ENCODE measurements around the gene AQP1. TPM values are rescaled to one million over a fixed set of nuclear protein-coding genes. Genes with fewer than 3 reads are reported as not detected.
A peak's percentile ranks its signal among the peaks of the same experiment; 100 is the strongest.

The AQP1 gene
- 100 to 1,000 TPM in 2 of 4 donors, 10 to 100 TPM in 2; 48.7 to 231 (median 134) TPM for total RNA-seq

DNA sequence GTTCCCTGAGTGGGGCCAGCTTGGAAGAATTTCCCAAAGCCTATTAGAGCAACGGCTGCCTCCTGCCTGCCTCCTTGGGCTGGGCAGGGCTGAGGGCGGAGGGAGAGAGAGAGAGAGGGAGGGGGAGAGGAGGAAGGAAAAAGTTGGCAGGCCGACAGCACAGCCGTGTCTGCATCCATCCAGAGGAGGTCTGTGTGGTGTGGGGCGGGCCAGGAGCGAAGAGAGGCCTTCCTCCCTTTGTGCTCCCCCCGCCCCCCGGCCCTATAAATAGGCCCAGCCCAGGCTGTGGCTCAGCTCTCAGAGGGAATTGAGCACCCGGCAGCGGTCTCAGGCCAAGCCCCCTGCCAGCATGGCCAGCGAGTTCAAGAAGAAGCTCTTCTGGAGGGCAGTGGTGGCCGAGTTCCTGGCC is at the start of gene AQP1:
AQP1 (plus strand) TSS at position 293 of the 409 bp plus-strand sequence; CDS start at position 350, 57 bp downstream.
- peaks cover 0 to 42% of the 10 kb centered on the region in 2 donors for H3K4me1 ChIP-seq
- H3K4me3 ChIP-seq (replicated peaks in 1 of 3) = peak within 1 kb of the TSS in 1 of 3 donors; percentile 26
- peak in 1 of 2 donors; percentile 7 for TF ChIP-seq POLR2A (IDR thresholded peaks at IDR 0.05)
- TF ChIP-seq, protein P1, sequence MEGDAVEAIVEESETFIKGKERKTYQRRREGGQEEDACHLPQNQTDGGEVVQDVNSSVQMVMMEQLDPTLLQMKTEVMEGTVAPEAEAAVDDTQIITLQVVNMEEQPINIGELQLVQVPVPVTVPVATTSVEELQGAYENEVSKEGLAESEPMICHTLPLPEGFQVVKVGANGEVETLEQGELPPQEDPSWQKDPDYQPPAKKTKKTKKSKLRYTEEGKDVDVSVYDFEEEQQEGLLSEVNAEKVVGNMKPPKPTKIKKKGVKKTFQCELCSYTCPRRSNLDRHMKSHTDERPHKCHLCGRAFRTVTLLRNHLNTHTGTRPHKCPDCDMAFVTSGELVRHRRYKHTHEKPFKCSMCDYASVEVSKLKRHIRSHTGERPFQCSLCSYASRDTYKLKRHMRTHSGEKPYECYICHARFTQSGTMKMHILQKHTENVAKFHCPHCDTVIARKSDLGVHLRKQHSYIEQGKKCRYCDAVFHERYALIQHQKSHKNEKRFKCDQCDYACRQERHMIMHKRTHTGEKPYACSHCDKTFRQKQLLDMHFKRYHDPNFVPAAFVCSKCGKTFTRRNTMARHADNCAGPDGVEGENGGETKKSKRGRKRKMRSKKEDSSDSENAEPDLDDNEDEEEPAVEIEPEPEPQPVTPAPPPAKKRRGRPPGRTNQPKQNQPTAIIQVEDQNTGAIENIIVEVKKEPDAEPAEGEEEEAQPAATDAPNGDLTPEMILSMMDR (IDR thresholded peaks at IDR 0.05) = no peak
- H3K36me3 ChIP-seq = no peaks in the 10 kb centered on the region
- intact Hi-C loops (cut with DNase I) = no loop called here
- H3K9me3 ChIP-seq = no peaks in the 10 kb centered on the region
- no peaks in the 10 kb centered on the region for H3K27me3 ChIP-seq
- 43 to 50% methylated on average over 10 to 12 of the region's 12 CpGs for WGBS, 2 donors
- DNase-seq = peak; percentile 12 to 19
- H3K27ac ChIP-seq = peak within 1 kb of the TSS in 1 of 3 donors; percentile 10

DNA sequence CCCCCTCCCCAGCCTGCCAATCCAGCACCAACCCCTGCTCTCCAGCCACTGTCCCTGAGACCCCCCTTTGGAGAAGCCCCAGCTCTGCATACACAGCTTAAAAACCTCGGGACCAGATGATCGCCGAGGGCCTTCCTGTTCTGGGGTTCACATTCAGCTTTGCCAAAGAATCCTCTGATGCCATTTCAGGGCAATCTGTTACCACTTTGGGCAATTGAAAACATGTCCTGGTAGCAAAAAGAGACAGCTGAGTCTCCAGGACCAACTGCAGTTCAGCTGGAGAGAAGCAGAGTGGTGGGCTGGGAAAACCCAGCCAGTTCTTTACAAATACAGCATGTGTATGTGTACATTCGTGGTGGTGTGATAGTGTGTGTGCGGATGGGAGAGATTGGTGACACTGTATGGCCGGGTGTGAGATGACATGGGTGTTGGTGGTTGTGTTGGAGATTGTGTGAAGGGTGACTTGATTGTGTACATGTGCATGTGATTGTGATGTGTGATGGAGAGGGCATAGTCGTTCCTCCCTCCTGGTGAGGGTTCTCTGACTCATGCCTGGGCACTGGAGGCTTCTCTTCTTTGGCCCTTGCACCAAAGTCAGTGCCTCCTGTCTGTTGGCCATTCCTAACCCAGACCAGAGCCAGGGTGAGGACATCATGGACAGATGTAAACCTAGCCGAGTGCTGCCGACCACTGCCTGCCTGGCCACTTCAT is 48.5 kb upstream of the AQP1 start:
- Histone ChIP-seq H3K4me3 (replicated peaks in 1 of 3) (no peak overlapping the region), H3K27ac (peak overlapping the region; percentile 26 to 92 (median 59)), H3K4me1 (peaks cover 21 to 37% of the 10 kb centered on the region in 2 donors), H3K9me3 (no peaks in the 10 kb centered on the region), H3K27me3 (no peaks in the 10 kb centered on the region), H3K36me3 (no peaks in the 10 kb centered on the region)
- DNase-seq = no peak
- TF ChIP-seq POLR2A (IDR thresholded peaks at IDR 0.05) = no peak
- TF ChIP-seq, protein P1 (IDR thresholded peaks at IDR 0.05) = no peak
- intact Hi-C loops (cut with DNase I) = no loop called here
- 68 to 75% methylated on average over 9 of the region's 9 CpGs for WGBS, 2 donors

DNA sequence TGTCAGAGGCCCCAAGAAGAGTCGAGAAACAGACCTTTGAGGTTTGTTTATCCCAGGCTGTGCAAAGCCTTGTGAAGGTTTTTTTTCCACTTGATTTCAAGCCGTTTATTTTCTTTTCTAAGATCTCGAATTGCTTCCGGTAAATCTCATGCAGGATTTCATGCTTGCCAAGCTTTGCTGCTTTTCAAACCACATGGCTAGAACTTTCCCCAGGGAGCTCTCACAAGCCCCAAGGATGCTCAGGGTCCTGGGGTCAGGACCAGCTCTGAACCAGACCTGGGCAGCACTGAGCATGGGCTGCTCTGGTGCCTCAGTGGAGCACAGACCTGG is 48.0 kb upstream of the AQP1 start:
- TF ChIP-seq POLR2A (IDR thresholded peaks at IDR 0.05) = no peak
- TF ChIP-seq, protein P1 (IDR thresholded peaks at IDR 0.05) = no peak
- peak; percentile 29 to 32 for DNase-seq
- Histone ChIP-seq H3K4me3 (replicated peaks in 1 of 3) (no peak overlapping the region), H3K4me1 (peaks cover 21 to 38% of the 10 kb centered on the region in 2 donors), H3K9me3 (no peaks in the 10 kb centered on the region), H3K36me3 (no peaks in the 10 kb centered on the region), H3K27ac (peak overlapping the region; percentile 26 to 92 (median 59)), H3K27me3 (no peaks in the 10 kb centered on the region)
- WGBS, 2 donors = 4 to 18% methylated on average over 4 of the region's 4 CpGs
- intact Hi-C loops (cut with DNase I) = no loop called here

DNA sequence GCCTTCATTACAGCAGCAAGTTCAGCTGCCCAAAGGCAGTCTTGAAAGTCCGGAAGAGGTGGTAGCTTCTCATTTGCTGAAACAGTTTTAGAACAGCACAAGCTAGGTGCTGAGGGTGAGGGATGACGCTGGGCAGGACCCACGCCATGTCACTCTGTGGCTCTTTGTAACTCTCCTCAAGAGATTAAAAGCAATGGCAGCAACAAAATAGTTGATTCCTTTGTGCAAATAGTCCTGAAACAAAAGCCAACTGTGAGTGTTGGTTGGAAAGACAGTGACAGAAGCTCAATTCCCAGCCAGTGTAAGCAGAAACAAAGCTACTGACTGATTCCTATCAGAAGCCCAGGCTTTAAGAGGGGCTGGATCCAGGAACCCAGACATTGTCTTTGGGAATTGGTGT is 47.6 kb upstream of the AQP1 start:
- no peaks in the 10 kb centered on the region for H3K9me3 ChIP-seq
- no peak overlapping the region for H3K4me3 ChIP-seq (replicated peaks in 1 of 3)
- 85 to 91% methylated on average over 3 of the region's 3 CpGs for WGBS, 2 donors
- TF ChIP-seq POLR2A (IDR thresholded peaks at IDR 0.05) = no peak
- TF ChIP-seq, protein P1 (IDR thresholded peaks at IDR 0.05) = no peak
- DNase-seq = no peak
- intact Hi-C loops (cut with DNase I) = no loop called here
- H3K4me1 ChIP-seq = peaks cover 21 to 38% of the 10 kb centered on the region in 2 donors
- H3K27me3 ChIP-seq = no peaks in the 10 kb centered on the region
- H3K27ac ChIP-seq = peak overlapping the region in 2 of 3 donors; percentile 59 to 92
- H3K36me3 ChIP-seq = no peaks in the 10 kb centered on the region

GRCh38 chr7:30865076-30865475 is 46.6 kb upstream of the AQP1 start:
- intact Hi-C loops (cut with DNase I) = no loop called here
- no peak for DNase-seq
- H3K27me3 ChIP-seq = no peaks in the 10 kb centered on the region
- H3K4me1 ChIP-seq = peaks cover 21 to 42% of the 10 kb centered on the region in 2 donors
- no peak overlapping the region for H3K27ac ChIP-seq
- no peaks in the 10 kb centered on the region for H3K36me3 ChIP-seq
- no peaks in the 10 kb centered on the region for H3K9me3 ChIP-seq
- no peak overlapping the region for H3K4me3 ChIP-seq (replicated peaks in 1 of 3)
- 79 to 90% methylated on average over 4 of the region's 4 CpGs for WGBS, 2 donors
- TF ChIP-seq, protein P1 (IDR thresholded peaks at IDR 0.05) = no peak

Data from thyroid gland (tissue), 4 donors.